Measurements from ENCODE around the gene CALCR.
"Not testable (repeated sequence)": the region's sequence is repeated elsewhere in the genome, so short reads cannot be mapped to it uniquely, and the experiment has no call there.

CALCR gene

DNA sequence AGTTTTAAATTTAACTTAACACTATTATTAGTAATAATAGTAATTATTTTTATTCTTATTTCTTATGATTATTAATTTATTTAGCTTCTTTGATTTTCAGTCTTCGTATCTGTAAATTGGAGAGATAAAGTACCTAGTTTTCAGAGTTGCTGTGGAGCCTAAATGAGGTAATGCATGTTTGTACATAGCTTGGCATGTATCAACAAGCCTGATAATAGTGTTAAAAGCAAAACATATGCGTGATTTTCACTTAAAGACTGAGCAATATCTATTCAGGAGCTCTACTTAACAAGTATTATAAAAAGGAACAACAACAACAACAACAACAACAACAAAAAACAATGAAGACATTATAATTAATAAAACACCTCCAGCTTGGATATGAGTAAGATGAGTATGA lies 12.4 kb downstream of the CALCR start:
- no peak for DNase-seq (ENCODE audit: low read depth in 2 of 2)

- DNase-seq (ENCODE audit: low read depth in 2 of 2), result no peak
These were observed 14.7 kb downstream of the CALCR start for GRCh38 chr7:93559639-93560491.

DNA sequence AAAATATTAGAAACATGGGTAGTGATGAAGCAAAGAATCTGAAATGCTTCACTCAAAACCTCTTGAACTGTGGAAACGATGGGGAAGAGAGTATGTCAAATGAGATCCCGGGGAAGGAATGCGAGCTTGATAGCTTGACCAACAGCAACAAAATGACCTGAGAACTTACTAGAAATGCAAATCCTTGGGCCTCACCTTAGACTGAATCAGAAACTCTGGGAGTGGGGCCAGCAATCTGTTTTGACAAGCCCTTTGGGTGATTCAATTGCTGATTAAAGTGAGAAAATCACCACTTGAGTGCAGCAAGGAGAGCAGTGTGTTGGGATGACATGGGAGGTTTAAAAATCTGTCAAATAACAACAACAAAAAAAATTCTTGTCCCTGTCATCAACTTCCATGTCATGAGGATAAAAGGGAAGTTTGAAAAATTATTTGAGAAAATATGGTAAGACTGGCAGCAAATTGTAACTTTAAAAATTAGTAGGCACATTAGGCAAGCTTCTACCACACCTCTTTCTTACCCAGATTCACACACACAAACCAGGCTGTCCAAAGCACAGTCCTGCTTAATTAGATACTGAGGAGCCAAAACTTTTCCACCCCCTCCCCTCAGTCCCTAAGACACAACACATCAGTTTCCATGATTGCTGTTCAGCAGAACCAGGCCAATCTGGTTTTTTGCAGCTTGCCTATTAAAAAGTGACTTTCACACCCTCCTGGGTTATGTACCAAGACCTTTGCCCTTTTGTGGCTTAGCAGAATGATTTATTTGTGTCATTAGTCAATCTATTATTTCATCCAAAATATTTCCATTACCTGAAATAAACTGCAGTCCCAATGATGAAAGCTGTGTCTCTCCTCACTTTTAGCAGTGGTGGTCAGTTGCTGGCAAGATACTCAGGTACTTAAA lies 15.6 kb downstream of the CALCR start:
- DNase-seq (ENCODE audit: low read depth in 2 of 2), result no peak

DNA sequence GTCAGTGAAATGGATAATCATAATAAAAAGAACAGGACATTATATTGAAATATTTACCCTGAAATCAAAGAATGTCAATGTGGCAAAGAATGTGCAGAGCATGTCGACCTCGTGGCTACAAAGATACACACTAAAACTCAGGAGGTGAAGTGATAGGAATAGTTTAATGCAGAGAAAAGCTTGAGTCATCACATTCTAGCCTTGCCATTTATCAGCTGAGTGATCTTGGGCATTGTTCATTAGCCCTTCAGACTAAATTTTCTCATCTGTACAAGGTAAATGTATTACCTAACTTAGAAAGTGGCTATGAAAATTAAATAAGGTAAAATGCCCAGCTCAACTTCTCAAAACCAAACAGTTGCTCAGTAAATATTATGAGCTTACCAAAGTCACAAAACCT lies 22.6 kb downstream of the CALCR start:
- no peak for DNase-seq (ENCODE audit: low read depth in 2 of 2)

- DNase-seq (ENCODE audit: low read depth in 2 of 2), result no peak
These were observed 23.2 kb downstream of the CALCR start for GRCh38 chr7:93551063-93551895.

GRCh38 chr7:93547716-93548115 lies 26.8 kb downstream of the CALCR start:
- DNase-seq (ENCODE audit: low read depth in 2 of 2), result no peak

- no peak for DNase-seq (ENCODE audit: low read depth in 2 of 2)
These were observed 29.8 kb downstream of the CALCR start for GRCh38 chr7:93544691-93545090.

GRCh38 chr7:93538061-93538460 lies 36.5 kb downstream of the CALCR start:
- DNase-seq (ENCODE audit: low read depth in 2 of 2), result no peak

GRCh38 chr7:93535616-93536015 lies 38.9 kb downstream of the CALCR start:
- no peak for DNase-seq (ENCODE audit: low read depth in 2 of 2)

GRCh38 chr7:93530701-93531100 lies 43.8 kb downstream of the CALCR start:
- no peak for DNase-seq (ENCODE audit: low read depth in 2 of 2)

- DNase-seq (ENCODE audit: low read depth in 2 of 2), result no peak
These were observed 57.7 kb downstream of the CALCR start for GRCh38 chr7:93516834-93517233.

DNA sequence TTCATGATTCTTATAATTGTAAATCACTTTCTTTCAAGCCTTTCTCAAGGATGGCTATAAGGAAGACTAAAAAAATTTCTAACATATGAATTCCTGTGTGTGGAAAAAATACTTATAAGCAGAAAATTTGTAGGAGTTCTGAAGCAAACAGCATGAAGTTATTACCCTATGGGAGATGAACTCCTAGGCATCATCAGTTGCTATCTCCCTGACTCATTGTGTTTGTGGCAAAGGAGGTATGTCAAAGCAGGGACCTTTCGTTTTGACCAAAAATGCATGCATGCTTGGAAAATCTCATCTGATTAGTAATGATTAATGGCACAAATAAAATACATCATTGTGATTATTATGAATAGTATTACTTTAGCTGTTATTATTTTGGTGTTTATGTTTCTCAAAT lies 59.4 kb downstream of the CALCR start:
- DNase-seq (ENCODE audit: low read depth in 2 of 2), result no peak

DNA sequence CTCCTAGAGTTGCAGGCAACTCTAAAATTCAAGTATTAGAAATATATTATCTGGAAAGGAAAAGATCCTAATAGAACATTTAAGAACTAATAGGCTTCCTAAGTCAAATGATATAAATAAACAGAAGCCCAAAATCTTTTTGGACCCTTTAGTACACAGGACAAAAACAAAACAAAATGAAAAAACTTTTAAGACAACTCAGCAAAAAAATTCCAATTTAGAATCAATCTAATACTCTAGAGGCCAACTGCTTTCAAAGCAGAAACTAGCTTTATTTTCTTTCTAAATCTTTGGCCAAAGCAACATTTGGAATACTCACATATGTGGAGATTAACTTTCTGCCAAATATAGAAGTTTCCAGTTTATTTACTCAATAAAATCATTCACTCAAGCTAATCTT lies 65.2 kb downstream of the CALCR start:
- DNase-seq (ENCODE audit: low read depth in 2 of 2), result no peak

DNA sequence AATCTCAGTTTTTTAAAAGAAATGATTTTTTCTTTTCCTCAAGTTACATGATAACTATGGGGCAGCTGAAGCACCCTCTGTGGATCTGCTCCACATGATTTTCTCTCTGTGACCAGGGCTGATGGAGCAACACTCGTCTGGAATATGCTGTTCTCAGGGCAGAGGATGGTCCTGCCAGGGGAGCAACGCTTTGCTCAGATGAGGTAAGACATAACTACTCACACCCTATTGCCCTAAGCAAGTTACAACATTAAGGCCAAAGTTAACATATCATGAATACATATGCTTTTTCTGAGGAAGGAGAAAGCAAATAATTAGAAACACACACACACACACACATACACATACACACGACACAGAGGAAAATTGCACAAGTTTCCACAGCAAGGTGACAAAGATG lies 71.4 kb downstream of the CALCR start:
- no peak for DNase-seq (ENCODE audit: low read depth in 2 of 2)

DNA sequence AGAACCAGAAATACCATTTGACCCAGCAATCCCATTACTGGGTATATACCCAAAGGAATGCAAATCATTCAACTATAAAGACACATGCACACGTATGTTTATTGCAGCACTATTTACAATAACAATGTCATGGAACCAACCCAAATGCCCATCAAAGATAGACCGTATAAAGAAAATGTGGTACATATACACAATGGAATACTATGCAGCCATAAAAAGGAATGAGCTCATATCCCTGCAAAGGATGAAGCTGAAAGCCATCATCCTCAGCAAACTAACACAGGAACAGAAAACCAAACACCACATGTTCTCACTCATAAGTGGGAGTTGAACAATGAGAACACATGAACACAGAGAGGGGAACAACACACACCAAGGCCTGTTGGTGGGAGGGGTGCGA lies 82.7 kb downstream of the CALCR start:
- not testable (repeated sequence) for DNase-seq (ENCODE audit: low read depth in 2 of 2)

GRCh38 chr7:93476491-93477344 lies 97.8 kb downstream of the CALCR start:
- no peak for DNase-seq (ENCODE audit: low read depth in 2 of 2)

GRCh38 chr7:93475811-93476210 lies 98.7 kb downstream of the CALCR start:
- DNase-seq (ENCODE audit: low read depth in 2 of 2), result no peak

DNA sequence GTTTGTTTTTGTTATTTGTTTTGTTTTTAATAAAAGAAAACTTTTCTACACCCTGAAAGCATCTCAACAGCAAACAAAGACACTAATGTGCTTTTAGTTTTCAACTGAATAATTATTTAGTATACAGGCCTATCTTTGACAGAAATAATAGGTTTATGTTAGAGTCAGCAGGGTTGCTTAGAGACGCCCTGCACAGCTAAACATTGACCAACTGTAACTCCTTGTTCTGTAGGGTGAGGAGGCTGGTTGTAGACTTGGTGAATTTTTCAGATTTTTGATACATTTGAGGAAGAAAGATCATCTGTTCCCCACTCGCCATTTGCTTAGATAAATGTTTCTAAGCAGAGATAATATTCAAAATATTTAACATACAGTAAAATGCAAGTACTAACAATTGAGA lies 103.1 kb downstream of the CALCR start:
- DNase-seq (ENCODE audit: low read depth in 2 of 2), result no peak

GRCh38 chr7:93463764-93464163 lies 110.8 kb downstream of the CALCR start:
- DNase-seq (ENCODE audit: low read depth in 2 of 2), result no peak

DNA sequence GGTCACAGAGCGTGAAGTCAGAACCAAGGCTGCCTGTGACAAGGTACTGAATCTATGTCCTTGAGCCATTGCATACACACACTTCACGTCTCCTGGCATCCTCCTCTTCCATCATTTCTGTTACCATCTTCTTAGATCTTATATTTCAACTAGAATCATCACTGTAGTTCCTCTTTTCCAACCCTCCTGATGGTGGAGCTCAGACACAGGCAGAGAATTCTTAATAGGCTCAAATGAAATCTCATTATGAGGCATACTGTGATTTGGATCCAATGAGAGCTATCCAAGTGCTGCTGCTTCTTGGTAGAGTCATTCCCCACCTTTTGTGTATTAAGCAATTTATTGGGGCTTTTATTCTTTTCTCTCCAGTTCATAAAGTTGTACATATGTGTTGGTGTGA lies 113.2 kb downstream of the CALCR start:
- DNase-seq (ENCODE audit: low read depth in 2 of 2), result no peak

DNA sequence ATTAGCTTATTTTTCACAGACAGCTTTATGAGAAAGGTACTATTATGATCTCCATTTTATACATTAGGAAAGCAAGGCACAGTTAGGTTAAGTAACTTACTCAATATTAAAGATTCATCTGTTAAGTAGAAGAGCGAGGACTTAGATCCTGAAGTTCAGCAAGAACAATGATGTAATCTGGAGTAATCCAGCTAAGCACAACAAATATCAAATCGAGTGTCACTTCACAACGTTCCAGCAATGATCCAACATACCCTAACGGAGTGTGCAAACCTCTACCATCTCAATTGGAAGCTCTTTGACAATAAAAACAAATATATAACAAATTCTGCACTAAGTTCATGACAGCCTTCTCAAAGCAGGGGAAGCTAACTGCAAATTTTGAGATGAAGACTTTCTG lies 121.3 kb downstream of the CALCR start:
- no peak for DNase-seq (ENCODE audit: low read depth in 2 of 2)
